A549 (cell line): Measurements from ENCODE around the gene PIGS.

Experiments used
- CTCF ChIP-seq: fragments of >200 bp; sonication (Bioruptor Twin); formaldehyde crosslinking; IDR thresholded peaks from 3 replicates; pipeline ENCODE4 v1.5.1; 2016
- ELK1 ChIP-seq: fragments of 150-350 bp; IDR thresholded peaks from 2 replicates; pipeline ENCODE4 v1.6.1; 2014; ENCODE audit warnings: low read depth, mild to moderate bottlenecking, low read length
- PBX3 ChIP-seq: IDR thresholded peaks from 2 replicates; pipeline ENCODE4 v1.6.1; 2012
- RAD21 ChIP-seq, 2 experiments: fragments of >200 bp in 1 of 2; sonication (Bioruptor Twin) in 1 of 2; formaldehyde crosslinking in 1 of 2; IDR thresholded peaks in 1 of 2; conservative IDR thresholded peaks in 1 of 2; 2 replicates in 1 of 2; 3 replicates in 1 of 2; pipeline ENCODE4 v1.6.1; 2012 to 2018; ENCODE audit warnings: inconsistent platforms in 1 of 2
- REST ChIP-seq: fragments of 200-600 bp; sonication (generic); IDR thresholded peaks from 2 replicates; pipeline ENCODE4 v1.6.1; 2016; ENCODE audit warnings: antibody characterized with exemption, mild to moderate bottlenecking, moderate library complexity
- RNF2 ChIP-seq: fragments of 200-600 bp; sonication (generic); IDR thresholded peaks from 2 replicates; pipeline ENCODE4 v1.6.1; 2016; ENCODE audit warnings: low read depth, mild to moderate bottlenecking, antibody characterized with exemption, moderate library complexity, borderline replicate concordance

- no peak for TF ChIP-seq CTCF
- no peak for TF ChIP-seq ELK1
- TF ChIP-seq PBX3, result no peak
- no peak for TF ChIP-seq RAD21 (conservative IDR thresholded peaks at IDR 0.05 in 1 of 2, IDR thresholded peaks at IDR 0.05 in 1 of 2)
- no peak for TF ChIP-seq REST
- no peak for TF ChIP-seq RNF2
Observed at GRCh38 chr17:28509789-28510188, 61.5 kb downstream of the PIGS start.
